ENCODE measurements around the gene P4HTM.
A peak's percentile ranks its signal among the peaks of the same experiment; 100 is the strongest.
"Not testable (repeated sequence)": the region's sequence is repeated elsewhere in the genome, so short reads cannot be mapped to it uniquely, and the experiment has no call there.

Gene P4HTM

DNA sequence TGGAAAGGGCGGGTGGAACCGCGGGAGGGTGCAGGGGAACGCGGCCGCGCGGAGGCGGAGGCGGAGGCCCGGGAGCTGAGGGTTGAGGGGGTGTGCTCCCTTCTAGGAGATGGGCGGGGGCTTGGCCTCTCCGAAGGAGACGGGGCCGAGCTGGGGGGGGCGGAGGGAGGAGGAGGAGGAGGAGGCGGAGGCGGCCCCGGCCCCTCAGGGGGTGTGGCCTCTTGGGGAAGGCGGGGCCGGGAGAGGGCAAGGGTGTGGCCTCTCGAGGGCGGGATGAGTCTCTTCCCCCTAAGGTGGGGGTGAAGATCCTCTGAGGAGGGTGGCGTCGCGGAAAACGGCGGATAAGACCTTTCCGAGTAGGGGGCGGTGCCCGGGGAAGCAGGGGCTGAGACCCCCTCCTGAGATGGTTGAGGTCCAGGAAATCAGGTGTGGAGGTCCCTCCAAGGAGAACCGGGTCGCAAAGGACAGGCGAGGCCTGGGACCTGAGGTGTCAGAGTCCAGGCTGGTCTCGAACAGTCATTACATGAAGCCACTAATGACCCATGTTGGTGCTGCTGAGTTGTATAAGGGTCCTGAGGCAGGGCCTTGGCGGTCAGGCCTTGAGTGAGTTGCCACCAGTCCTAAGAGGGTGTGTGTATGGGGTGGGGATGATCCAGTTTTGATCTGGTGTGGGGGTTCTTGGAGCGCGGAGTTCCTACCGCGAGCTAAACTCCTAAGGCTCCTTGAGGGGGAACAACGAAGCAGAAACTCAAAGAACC, 17.9 kb downstream of the P4HTM start:
- DNase-seq (ENCODE audit: low read depth in 2 of 2), result peak; percentile 78 to 80

DNA sequence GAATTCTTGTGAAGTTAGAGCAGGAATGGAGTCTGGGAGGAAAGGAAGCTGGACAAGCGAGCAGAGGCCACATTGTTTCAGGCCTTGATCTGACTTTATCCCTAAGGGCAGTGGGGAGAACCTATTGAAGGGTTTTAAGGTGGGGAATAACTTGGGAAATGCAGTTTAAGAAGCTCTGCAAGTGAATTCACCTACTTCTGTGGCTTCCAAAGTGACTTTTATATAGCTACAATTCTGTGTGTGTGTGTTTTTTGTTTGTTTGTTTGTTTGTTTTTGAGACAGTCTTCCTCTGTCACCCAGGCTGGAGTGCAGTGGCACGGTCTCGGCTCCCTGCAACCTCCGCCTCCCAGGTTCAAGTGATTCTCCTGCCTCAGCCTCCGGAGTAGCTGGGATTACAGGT, 18.6 kb downstream of the P4HTM start:
- DNase-seq (ENCODE audit: low read depth in 2 of 2), result not testable (repeated sequence)

DNA sequence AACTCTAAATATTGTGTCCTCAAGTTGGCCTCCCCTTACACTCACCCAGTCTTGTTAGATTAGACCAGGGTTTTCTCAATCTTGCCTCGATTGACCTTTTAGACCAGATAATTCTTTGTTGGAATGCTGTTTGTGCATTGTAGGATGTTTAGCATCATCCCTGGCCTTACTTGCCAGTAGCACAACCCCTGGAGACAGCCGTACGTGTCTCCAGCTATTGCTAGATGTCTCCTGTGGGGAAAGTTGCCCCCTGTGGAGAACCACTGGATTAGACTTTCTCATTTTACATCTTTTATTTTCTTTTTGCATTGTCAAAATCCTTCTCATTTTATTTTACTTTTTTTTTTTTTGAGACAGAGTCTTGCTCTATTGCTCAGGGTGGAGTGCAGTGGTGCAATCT, 19.4 kb downstream of the P4HTM start:
- no peak for DNase-seq (ENCODE audit: low read depth in 2 of 2)

DNA sequence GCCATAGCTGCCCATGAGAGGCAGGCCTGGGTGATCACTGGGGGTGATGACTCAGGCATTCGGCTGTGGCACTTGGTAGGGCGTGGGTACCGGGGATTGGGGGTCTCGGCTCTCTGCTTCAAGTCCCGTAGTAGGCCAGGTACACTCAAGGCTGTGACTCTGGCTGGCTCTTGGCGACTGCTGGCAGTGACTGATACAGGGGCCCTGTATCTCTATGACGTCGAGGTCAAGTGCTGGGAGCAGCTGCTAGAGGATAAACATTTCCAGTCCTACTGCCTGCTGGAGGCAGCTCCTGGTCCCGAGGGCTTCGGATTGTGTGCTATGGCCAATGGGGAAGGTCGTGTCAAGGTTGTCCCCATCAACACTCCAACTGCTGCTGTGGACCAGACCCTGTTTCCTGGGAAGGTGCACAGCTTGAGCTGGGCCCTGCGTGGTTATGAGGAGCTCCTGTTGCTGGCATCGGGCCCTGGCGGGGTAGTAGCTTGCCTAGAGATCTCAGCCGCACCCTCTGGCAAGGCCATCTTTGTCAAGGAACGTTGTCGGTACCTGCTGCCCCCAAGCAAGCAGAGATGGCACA, 22.5 kb downstream of the P4HTM start:
- no peak for DNase-seq (ENCODE audit: low read depth in 2 of 2)

DNA sequence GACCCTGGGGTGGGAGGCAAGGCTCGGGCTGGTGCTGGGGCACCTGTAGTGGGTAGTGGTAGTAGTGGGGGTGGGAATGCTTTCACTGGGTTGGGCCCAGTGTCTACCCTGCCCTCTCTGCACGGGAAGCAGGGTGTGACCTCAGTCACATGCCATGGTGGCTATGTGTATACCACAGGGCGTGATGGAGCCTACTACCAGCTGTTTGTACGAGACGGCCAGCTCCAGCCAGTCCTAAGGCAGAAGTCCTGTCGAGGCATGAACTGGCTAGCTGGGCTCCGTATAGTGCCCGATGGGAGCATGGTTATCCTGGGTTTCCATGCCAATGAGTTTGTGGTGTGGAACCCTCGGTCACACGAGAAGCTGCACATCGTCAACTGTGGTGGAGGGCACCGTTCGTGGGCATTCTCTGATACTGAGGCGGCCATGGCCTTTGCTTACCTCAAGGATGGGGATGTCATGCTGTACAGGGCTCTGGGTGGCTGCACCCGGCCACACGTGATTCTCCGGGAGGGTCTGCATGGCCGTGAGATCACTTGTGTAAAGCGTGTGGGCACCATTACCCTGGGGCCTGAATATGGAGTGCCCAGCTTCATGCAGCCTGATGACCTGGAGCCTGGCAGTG, 23.2 kb downstream of the P4HTM start:
- DNase-seq (ENCODE audit: low read depth in 2 of 2), result no peak

DNA sequence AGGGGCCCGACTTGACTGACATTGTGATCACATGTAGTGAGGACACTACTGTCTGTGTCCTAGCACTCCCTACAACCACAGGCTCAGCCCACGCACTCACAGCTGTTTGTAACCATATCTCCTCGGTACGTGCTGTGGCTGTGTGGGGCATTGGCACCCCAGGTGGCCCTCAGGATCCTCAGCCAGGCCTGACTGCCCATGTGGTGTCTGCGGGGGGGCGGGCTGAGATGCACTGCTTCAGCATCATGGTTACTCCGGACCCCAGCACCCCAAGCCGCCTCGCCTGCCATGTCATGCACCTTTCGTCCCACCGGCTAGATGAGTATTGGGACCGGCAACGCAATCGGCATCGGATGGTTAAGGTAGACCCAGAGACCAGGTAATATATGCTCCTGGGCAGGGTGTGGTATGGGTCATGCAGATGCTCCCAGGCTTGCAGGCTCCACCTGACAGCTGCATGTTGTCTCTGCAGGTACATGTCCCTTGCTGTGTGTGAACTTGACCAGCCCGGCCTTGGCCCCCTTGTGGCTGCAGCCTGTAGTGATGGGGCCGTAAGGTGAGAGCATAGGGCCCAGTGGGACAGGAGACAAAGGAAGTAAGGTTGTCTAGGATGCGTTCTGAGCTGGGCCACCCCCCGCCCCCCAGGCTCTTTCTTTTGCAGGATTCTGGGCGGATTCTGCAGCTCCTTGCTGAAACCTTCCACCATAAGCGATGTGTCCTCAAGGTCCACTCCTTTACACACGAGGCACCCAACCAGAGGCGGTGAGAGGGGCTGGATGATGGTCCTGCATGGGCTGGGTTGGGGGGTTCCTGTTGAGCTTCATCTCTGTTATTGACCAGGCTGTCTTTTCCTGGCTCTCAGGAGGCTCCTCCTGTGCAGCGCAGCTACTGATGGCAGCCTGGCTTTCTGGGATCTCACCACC, 24.0 kb downstream of the P4HTM start:
- no peak for DNase-seq (ENCODE audit: low read depth in 2 of 2)

DNA sequence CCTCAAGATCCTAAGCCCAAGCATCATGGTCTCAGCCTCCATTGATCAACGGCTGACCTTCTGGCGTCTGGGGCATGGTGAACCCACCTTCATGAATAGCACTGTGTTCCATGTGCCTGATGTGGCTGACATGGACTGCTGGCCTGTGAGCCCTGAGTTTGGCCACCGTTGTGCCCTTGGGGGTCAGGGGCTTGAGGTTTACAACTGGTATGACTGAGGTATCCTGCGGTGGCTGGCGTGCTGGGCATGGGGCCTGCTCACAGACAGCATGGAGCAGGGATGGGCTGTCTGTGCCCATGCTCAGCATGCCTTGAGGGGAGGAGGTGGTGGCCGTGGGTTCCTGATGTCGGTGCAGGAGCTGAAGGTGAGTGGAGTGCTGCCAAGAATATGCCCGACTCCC, 25.0 kb downstream of the P4HTM start:
- no peak for DNase-seq (ENCODE audit: low read depth in 2 of 2)

DNA sequence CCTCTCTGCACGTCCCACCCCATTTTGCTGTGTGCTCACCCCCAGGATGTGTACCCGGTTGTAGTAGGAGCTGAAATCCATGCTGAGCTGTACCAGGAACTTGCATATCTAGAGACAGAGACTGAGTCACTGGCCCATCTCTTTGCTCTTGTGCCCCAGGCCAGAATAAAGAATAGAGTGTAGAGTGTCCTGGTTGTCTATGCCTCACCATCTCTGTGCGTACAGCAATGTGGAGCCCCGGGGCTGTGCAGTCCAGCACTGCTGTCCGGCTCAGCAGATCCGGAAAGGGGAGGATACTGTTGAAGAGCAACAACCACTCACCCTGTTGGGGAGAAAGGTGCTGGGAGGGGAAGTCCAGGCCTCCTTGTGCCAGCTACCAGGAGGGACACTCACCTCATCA, 25.7 kb downstream of the P4HTM start:
- DNase-seq (ENCODE audit: low read depth in 2 of 2), result no peak

DNA sequence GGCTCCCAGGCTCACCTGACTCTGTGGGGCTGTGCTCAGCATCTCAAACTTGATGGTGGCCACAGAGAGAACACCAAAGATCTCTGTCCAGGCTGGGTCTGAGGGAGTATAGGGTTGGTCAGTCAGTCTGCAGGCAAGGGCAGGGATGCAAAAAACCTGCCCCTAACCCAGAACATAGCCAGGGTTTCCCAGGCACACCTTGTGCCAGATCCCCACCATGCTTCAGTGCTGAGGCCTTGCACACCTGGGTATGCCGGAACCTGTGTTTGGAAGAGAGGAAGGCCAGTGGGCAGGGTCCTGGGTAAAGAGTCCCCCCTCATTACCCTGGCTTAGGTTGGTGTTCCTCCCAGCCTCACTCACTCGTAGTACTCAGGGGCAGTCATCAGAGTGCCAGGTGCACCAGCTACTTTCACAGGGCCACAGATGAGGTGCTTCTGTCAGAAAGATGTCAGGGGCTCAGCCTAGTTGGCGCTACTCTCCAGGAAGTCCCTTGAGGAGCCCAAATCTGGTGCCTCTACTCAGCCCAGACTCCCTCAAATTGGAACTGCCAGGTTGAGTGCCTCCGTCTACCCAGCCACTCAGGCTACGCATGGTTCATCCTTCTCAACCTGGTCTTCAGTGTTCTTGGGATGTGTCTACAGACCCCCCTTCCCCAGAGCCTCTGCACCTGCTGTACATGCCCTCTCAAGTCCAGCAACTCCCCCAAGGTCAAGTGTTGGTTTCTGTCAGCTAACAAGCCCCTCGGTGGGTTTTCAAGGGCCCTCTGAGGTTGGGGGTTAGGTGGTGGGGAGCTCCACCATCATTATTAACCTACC, 26.6 kb downstream of the P4HTM start:
- DNase-seq (ENCODE audit: low read depth in 2 of 2), result no peak

DNA sequence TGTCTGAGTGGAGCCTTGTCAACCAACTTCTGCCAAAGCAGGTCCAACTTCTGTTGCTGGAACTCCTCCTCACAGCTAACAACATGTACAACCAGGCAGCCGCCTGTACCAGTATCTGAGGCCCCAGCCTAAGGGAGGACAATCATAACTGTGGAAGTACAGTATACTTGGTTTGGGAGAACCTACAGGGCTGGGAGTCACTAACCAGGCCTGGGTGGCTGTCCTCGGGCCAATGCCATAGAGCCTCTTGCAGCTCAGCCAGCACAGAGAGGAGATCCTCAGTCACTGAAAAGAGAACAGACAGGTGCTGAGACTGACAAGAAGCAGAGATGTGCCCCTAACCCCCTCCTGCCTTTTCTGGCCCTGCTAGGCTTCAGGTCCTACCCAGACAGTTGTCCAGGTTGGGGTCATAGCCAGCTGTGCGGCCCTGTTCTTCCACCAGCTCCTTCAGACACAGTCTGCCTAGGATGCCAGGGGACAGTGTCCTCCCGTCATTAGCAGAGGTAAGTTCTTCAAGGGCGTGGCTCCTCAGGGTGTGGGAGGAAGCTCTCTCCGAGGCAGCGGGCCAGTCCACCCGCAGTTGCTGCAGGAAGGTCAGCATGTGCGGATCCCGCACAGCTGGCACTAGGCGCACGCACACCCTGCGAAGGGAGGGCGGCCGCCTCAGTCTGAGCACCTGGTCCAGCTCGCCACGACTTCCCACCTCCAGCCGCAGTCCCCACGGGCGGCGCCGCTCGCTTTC, 27.4 kb downstream of the P4HTM start:
- DNase-seq (ENCODE audit: low read depth in 2 of 2), result no peak

DNA sequence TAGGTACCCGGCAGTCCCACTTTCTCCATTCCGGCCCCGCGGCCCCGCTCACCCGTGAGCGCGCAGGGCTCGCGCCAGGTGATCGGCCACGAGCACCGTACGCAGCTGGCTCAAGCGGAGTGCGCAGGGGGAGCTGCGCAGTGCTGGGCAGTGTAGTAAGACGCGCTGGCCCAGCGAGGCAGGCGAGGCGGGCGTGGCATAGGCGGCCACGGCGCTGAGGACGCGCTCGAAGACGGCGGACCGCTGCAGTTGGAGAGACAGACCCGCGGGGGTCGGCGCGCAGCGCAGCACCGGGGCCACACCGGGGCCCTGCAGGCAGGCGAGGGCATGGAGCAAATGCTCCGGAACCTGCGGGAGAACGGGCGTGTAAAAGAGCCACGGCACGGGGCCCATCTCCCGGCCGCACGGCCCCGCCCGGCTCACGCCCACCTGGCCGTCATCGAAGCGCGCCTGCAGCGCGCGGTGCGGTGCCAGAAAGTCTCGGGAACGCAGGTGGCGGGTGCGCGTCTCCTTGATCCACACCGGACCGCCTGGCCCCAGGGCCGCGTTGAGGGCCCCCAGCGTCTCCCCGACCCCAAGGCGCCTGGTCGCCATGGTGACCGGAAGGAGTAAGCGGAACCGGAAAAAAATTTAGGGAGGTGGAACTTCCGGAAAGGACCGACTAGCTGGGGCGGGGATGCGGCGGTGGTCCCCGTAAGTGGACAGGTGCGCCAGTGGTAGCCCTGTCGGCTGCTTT, 28.1 kb downstream of the P4HTM start, which contains the start of gene DALRD3:
Gene DALRD3, minus strand, starts transcription at position 610 of the 736 bp plus-strand sequence. Its CDS starts 16 bp downstream, at position 594.
- DNase-seq (ENCODE audit: low read depth in 2 of 2), result peak in 1 of 2 donors; percentile 47

DNA sequence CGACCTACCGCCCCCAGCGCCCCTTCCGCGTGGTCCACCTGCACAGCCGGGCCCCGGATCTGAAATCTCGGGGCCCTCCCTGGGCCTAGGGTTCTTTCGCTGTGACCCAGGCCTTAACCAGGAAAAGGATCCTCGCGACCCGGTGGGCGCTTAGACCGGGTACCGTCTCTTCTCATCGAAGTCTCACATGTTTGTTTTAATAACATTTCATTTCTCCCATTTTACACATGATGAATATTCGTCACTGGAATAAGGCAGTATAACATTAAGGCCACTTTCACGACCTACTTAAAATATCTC, 28.6 kb downstream of the P4HTM start:
- DNase-seq (ENCODE audit: low read depth in 2 of 2), result no peak

DNA sequence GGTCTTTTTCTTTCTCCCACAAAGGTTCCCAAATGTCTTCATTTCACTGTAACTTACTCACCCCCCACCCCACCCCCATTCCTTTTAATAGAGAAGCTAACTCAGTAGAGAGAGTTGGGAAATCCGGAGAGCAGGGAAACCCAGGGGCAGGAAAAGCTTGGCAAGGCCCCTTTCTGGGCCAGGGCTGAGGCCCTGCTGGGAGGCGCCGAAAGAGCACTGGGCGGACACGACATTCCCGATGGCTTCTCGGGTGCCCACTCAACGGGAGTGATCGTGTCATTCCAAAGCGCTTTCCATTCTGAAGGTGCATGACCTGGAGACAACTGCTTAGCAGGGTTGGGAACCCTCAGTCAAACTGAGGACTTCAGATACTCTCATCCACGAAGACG, 29.9 kb downstream of the P4HTM start:
- no peak for DNase-seq (ENCODE audit: low read depth in 2 of 2)

DNA sequence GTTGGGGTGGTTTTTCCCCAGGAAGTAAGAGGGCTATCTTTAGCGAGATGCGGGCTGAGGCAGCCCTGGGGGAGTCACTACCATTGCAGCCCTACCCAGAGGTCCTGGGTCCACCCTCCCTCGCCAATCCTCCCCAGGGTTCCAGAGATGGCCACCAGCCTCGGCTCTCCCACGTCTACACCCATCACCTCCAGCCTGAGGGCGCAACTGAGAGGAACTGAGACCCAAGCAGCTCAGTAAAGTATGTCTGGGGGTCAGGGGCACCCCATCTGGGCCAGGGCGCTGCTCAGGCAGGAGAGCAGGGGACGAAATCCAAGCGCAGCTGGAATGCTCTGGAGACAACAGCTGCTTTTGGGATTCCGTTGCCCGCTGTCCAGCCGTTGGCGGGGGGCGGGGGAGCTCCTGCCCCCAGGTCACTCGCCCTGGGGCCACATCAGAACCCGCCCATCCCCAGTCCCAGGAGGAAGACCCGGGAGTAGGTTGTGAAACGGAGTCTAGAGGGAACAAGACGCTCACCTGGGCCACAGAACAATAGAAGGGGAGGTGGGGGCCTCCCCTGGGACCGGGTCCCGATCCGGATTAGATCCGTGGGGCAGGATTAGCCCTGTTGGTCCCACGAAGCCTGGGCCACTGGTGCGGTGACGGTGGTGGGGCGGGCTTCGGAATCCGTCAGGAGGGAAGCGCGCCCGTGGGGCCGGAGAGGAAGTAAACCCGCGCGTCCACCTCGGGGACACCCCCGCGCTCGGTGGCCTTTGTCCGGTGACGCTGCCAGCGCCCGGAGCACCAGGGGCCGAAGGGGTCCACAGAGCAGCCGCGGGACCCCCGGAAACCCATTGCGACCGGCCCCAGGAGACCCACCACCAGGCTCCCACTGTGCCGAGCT, 30.5 kb downstream of the P4HTM start:
- no peak for DNase-seq (ENCODE audit: low read depth in 2 of 2)

DNA sequence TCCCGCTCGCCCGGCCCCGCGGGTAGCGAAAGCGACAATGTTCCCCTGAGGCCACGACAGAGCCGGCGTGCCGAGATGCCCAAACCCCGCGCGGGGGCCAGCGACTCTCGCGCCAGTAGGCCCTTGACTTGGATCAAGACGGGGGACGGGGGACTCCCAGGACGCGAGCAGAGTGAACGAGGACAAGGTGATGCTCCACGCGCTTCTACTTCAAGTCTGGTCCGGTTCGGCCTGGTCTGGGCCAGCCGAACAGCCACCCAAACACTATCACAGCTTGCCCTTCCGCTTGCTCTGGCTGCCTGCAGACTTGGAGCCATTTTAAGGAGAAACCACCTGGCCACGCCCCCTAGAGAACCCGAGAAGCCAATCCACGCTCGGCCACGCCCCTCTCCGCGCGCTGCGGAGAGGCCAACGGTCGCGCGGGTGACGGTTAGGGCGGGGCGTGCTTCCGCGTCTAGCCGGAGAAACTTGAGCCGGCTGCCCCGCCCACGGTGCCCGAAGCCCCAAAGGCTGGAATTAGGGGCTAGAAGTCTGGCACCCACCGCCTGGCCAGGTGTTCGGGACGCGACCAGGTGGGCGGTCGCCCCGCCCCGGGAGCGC, 31.3 kb downstream of the P4HTM start:
- peak; percentile 97 to 98 for DNase-seq (ENCODE audit: low read depth in 2 of 2)

DNA sequence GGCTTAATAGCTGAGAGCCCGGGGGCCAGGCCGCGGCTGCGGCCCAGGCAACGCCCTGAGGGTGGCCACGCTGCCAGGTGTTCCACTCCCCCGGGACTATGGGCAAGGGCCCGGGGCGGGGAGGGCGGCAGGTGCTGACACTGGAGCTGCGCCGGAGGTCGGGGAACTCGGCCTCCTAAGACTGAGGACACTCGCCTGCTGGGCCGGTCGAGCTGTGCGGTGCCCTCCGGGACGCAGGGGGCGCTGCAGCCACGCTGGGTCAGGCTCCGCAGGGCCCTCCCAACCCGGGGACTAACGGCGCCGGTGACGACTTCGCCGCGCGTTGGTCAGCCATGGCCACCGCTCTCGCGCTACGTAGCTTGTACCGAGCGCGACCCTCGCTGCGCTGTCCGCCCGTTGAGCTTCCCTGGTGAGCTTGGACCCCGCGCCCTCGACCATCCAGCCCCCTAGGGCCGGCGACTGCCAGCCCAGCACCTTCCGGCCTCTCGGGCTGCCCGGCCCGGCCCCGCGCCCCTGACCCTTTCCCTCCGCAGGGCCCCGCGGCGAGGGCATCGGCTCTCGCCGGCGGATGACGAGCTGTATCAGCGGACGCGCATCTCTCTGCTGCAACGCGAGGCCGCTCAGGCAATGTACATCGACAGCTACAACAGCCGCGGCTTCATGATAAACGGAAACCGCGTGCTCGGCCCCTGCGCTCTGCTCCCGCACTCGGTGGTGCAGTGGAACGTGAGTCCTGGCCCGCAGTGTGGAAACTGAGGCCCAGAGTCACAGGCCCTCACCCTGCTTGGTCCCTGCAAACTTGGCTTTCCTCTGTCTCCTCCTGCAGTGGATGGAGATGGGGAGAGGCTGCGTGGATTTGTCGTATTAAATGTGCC, 32.0 kb downstream of the P4HTM start, which contains the start of gene NDUFAF3:
Gene NDUFAF3, plus strand, starts transcription at position 309 of the 875 bp plus-strand sequence. Its CDS starts 24 bp downstream, at position 333.
- peak; percentile 90 for DNase-seq (ENCODE audit: low read depth in 2 of 2)

DNA sequence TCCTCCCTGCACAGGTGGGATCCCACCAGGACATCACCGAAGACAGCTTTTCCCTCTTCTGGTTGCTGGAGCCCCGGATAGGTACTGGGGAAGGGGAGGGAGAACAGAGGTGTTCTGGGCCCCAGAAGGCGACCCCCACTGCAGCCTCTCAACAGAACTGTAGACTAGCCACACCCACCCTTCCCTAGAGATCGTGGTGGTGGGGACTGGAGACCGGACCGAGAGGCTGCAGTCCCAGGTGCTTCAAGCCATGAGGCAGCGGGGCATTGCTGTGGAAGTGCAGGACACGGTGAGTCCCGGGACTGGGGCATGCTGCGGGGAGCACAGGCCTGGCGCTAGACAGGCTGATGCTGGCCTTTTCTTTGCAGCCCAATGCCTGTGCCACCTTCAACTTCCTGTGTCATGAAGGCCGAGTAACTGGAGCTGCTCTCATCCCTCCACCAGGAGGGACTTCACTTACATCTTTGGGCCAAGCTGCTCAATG, 32.7 kb downstream of the P4HTM start:
- DNase-seq (ENCODE audit: low read depth in 2 of 2), result no peak
